GM12872 (cell line): ENCODE measurements around the gene WWOX.

ENCODE experiments used
- TF ChIP-seq, protein P1 (sequence below): IDR thresholded peaks from 3 replicates; pipeline ENCODE4 v1.5.1; 2011; ENCODE audit warnings: low read depth, mild to moderate bottlenecking, low read length, moderate library complexity; ENCODE audit not compliant: insufficient read depth

Gene WWOX

DNA sequence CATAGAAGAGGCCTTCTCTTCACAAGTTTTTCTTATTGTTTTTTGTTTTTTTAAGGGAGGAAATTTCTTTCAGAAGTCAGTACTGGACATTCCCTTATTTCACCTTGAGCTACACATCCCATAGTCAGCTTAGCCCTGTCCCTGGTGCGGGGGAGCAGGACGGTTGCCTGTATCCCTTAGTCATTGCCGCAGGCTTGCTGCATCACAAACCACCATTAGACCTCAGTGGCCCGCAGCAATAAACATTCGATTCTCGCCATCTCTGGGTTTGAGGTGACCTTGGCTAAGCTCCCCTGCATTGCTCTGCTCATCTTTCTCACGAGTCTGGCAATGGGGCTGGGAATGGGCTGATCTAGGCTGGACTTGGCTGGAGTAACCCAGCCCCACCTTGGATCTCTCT lies 692.5 kb downstream of the WWOX start:
- TF ChIP-seq, protein P1, sequence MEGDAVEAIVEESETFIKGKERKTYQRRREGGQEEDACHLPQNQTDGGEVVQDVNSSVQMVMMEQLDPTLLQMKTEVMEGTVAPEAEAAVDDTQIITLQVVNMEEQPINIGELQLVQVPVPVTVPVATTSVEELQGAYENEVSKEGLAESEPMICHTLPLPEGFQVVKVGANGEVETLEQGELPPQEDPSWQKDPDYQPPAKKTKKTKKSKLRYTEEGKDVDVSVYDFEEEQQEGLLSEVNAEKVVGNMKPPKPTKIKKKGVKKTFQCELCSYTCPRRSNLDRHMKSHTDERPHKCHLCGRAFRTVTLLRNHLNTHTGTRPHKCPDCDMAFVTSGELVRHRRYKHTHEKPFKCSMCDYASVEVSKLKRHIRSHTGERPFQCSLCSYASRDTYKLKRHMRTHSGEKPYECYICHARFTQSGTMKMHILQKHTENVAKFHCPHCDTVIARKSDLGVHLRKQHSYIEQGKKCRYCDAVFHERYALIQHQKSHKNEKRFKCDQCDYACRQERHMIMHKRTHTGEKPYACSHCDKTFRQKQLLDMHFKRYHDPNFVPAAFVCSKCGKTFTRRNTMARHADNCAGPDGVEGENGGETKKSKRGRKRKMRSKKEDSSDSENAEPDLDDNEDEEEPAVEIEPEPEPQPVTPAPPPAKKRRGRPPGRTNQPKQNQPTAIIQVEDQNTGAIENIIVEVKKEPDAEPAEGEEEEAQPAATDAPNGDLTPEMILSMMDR = no peak

DNA sequence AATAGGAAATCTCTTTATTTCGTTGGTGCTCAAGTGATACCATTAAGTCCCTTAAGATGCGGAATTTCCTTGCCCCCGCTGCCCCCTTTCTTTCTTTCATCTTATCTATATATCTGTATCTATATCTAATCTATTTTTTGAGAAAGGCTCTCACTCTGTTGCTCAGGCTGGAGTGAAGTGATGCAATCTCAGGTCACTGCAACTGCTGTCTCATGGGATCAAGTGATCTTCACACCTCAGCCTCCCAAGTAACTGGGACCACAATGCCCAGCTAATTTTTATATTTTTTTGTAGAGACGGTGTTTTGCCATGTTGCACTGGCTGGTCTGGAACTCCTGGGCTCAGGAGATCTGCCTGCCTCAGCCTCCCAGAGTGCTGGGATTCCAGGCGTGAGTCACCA lies 693.5 kb downstream of the WWOX start:
- TF ChIP-seq, protein P1 = no peak

DNA sequence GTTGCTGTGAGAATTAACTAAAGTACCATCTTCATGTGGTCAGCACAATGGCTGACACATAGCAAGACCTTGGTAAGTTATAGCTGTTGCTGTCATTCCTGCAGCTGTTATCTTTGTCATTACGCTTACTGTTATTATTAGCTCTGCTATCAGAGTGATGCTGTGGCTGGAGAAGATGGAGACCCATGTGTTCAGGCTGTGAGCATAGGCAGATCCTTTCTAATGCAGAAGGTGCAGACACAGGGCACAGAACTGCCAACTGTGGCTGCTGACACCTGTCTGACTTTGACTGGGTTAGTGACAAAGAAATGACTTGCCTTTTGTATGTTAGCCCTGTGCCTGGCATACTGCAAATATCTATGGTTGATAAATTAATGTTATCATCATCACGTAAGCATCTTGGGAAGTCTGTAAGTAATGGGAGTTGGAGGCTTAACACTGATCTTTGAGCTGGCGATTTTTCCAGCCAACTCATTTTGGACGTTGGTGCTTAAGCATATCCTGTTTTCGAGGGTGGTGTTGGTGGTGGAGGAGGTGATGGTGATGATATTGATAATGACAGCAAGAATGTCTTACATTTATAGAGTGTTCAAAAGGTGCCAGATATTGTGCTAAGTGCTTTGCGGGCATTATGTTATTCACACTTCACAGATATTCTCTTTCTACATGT lies 695.3 kb downstream of the WWOX start:
- TF ChIP-seq, protein P1 = no peak

DNA sequence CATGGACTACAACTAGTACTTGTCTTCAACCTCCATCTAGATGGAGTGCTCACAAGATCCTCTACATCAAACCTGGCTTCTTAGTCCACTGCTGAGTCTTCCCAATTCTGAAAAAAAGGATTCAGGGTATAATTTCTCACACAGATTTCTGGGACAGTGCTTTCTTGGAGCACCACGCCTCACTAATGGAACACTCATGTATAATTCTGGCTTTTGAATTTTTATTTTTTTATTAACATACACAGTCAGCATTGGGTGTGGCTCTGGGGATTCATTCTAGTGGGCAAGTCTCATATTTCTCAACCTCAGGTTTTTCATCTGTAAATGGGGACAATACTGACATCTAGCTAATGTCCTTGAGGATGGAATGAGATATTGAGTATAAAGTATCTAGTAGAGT lies 696.0 kb downstream of the WWOX start:
- TF ChIP-seq, protein P1 = no peak

DNA sequence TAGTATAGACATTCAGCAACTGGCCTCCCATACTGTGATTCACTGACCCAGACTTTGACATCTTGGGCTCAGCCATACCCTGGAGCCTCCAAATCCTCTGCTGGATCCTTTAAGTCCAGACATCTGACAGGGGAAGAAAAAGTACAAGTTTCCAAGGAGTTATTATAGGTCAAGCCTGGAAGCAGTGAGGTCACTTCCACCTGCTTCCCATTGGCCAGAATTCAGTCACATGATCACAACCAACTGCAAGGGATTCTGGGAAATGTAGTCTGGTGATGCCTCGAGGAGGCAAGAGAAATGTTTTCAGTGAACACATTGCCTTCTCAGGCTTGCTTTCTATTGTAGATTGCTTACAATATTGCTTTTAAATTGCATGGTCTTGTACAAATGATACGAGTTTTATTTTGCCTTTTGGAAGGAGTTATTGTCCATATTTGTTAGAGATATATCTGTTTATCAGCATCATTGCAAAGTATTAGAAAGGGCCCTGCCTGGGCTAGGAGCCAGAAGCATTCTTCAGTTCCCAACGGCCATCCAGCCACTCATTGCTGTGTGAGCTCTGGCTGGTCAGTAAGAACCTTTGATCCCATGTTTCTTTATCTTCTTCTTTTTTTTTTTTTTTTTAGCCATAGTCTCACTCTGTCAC lies 696.9 kb downstream of the WWOX start:
- TF ChIP-seq, protein P1 = no peak

DNA sequence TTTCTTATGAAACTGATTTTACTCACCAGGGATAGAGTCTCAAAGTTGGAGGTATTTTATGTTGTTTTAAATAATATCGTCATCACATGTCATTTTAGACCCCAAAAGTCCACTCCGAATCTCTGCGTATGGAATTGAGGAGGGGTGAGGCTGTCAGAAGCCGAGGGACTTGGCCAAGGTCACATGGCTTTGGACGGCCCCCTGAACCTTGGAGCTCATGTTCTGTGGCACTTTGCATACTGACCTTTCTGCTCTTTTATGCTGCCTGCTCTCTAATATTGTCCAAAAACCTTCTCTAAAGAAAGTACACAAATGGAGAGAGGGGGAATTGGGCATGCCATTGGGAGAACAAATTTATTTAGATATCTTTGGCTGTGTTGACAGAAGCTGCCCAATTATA lies 700.0 kb downstream of the WWOX start:
- TF ChIP-seq, protein P1 = no peak

DNA sequence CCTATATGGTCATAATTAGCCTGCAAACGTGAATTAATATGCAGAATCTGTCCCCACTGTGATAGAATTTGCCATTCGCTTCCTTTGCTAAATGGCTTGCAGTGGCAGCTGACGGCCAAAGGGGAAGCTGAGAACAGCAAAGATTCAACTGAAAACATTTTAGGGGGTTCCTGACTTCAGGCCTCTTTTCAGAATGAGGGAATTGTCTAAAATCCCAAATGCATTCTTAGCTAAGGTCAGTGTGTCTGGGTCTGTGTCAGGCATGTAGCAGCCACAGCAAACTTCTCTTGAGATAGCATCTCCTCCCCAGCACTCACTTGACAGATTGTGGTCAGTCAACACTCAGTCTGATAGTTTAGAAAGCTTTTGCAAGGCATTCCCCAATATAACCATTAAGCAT lies 701.1 kb downstream of the WWOX start:
- TF ChIP-seq, protein P1 = no peak
